Fibroblast of mammary gland (primary cell): ENCODE data around the gene PRR16.
"Not testable (repeated sequence)": the region's sequence is repeated elsewhere in the genome, so short reads cannot be mapped to it uniquely, and the experiment has no call there.

Experiments
- DNase-seq: peaks from one replicate; pipeline ENCODE4 v3.0.0-alpha.2; 2010; ENCODE audit warnings: low read depth
- H3K4me3 ChIP-seq: 2 replicates; pipeline ENCODE4 v1.5.1; 2011; ENCODE audit warnings: low read depth, mild to moderate bottlenecking, low read length, moderate library complexity; ENCODE audit not compliant: control insufficient read depth
- TF ChIP-seq, protein P1 (sequence below): conservative IDR thresholded peaks from 2 replicates; pipeline ENCODE4 v1.5.1; 2011; ENCODE audit warnings: low read depth, low read length, inconsistent platforms; ENCODE audit not compliant: control insufficient read depth, insufficient read depth

The PRR16 gene

DNA sequence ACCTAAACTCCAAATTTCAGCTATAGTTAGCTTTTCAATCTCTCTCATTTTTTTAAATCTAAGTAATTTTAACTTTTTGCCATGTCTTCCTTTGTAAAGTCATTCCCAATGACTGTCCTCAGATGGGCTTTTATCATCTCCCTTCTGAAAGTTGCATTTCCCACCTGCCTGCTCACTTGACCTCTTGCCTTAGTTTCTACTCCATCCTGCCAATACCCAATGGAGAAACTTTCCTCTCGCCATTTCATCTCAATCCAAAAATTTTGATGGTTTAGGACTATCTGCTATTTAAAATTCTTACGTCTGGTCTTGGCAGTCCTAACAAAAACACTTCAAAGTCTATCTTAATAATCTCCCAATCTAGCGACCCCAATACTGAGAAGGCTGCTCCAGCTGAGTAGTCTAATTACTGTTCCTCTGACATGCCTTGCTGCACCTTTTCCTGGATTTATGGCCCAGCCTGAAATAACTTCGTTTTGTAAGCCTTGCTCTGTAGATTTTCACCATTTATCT lies 231.3 kb downstream of the PRR16 start:
- TF ChIP-seq, protein P1, sequence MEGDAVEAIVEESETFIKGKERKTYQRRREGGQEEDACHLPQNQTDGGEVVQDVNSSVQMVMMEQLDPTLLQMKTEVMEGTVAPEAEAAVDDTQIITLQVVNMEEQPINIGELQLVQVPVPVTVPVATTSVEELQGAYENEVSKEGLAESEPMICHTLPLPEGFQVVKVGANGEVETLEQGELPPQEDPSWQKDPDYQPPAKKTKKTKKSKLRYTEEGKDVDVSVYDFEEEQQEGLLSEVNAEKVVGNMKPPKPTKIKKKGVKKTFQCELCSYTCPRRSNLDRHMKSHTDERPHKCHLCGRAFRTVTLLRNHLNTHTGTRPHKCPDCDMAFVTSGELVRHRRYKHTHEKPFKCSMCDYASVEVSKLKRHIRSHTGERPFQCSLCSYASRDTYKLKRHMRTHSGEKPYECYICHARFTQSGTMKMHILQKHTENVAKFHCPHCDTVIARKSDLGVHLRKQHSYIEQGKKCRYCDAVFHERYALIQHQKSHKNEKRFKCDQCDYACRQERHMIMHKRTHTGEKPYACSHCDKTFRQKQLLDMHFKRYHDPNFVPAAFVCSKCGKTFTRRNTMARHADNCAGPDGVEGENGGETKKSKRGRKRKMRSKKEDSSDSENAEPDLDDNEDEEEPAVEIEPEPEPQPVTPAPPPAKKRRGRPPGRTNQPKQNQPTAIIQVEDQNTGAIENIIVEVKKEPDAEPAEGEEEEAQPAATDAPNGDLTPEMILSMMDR: no peak
- H3K4me3 ChIP-seq: no peak overlapping the region

DNA sequence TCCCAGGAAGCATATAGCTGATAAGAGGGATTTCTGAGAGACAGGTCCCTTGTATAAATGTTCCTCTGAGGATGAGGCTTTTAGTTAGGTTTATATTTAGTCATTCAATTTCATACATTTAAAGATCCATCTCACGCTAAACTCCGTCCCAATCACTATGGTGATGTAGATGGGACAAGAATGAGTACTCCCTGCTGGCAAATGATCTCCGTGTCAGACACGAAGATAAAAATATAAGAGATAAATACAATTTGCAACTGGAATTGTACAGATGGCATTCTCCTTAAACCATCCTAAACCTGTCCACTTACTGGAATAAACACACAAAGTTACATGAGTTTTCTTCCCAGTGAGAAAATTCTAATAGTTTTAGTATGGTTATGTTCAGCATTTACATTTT lies 233.0 kb downstream of the PRR16 start:
- DNase-seq: no peak
- TF ChIP-seq, protein P1: no peak
- no peak overlapping the region for H3K4me3 ChIP-seq

More for the DNA sequence above, 231.3 kb downstream of the PRR16 start:
- DNase-seq: no peak

GRCh38 chr5:120697670-120698327 lies 233.7 kb downstream of the PRR16 start:
- DNase-seq: not testable (repeated sequence)

GRCh38 chr5:120700653-120701052 lies 236.6 kb downstream of the PRR16 start:
- not testable (repeated sequence) for DNase-seq, H3K4me3 ChIP-seq

More at GRCh38 chr5:120697670-120698327, 233.7 kb downstream of the PRR16 start:
- H3K4me3 ChIP-seq: not testable (repeated sequence)

GRCh38 chr5:120702817-120703538 lies 238.9 kb downstream of the PRR16 start:
- not testable (repeated sequence) for DNase-seq

DNA sequence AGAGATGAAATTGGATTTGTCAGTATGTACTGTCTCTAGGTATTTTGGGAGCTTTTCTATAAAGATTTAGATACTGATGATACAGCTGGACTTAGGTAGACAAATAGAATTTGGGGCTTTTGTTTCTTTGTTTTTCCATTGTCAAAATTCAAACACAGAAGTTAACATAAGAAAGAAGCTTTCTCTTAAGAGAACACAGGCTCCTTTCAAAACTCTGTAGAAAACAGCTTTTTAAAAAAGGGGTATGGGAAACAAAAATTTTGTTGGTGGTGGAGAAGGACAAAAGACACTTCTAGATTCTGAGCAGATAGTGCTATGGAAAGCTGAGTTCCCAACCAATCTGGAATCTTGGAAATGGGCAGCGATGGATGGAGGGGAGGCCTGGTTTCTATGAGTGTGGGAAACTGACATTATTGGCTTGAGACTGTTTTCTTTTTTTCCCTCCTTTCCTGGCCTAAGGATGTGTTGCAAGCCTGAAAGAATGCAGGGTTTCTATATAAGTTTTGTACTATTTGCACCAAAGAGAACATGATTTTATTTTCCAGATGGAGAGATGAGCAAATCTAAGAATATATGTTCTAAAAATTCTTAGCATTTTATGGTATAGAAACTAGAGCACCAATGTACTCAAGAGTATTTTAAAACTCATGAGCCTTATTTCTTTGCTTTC lies 240.0 kb downstream of the PRR16 start:
- no peak for DNase-seq
- no peak overlapping the region for H3K4me3 ChIP-seq
- TF ChIP-seq, protein P1: no peak

More at GRCh38 chr5:120702817-120703538, 238.9 kb downstream of the PRR16 start:
- not testable (repeated sequence) for H3K4me3 ChIP-seq

GRCh38 chr5:120706877-120707276 lies 242.8 kb downstream of the PRR16 start:
- H3K4me3 ChIP-seq: no peak overlapping the region
- no peak for DNase-seq
- TF ChIP-seq, protein P1: no peak

- H3K4me3 ChIP-seq: no peak overlapping the region
- TF ChIP-seq, protein P1: no peak
- DNase-seq: no peak
Observed at GRCh38 chr5:120717381-120717780, 253.3 kb downstream of the PRR16 start.
